A204.1 (cell line): ENCODE results near the gene S100A11.
"Not testable (repeated sequence)": the region's sequence is repeated elsewhere in the genome, so short reads cannot be mapped to it uniquely, and the experiment has no call there.

Experiments used
- FAIRE-seq: peaks from 2 replicates; lab custom pipeline; 2012; peaks lifted over from hg19 to GRCh38; lab: Jason Lieb, UNC

Gene S100A11

GRCh38 chr1:152036267-152037216 lies at the start of gene S100A11:
TSS of gene S100A11 (minus strand) at chr1:152037004. CDS start at chr1:152036915, 89 bp downstream.
- FAIRE-seq, result no peak

- no peak for FAIRE-seq
These were observed 48.0 kb upstream of the S100A11 start for GRCh38 chr1:152084853-152085252.

- FAIRE-seq, result not testable (repeated sequence)
These were observed 44.2 kb upstream of the S100A11 start for GRCh38 chr1:152081026-152081425.

- FAIRE-seq, result not testable (repeated sequence)
These were observed 43.7 kb upstream of the S100A11 start for GRCh38 chr1:152080494-152080893.

GRCh38 chr1:152078831-152079441 lies 42.1 kb upstream of the S100A11 start:
- no peak for FAIRE-seq

GRCh38 chr1:152072311-152072710 lies 35.5 kb upstream of the S100A11 start:
- no peak for FAIRE-seq

GRCh38 chr1:152071123-152071522 lies 34.3 kb upstream of the S100A11 start:
- no peak for FAIRE-seq

- FAIRE-seq, result no peak
These were observed 31.1 kb upstream of the S100A11 start for GRCh38 chr1:152067929-152068328.

- FAIRE-seq, result no peak
These were observed 30.3 kb upstream of the S100A11 start for GRCh38 chr1:152067150-152067549.

GRCh38 chr1:152061952-152062351 lies 25.1 kb upstream of the S100A11 start:
- FAIRE-seq, result no peak

GRCh38 chr1:152053375-152053774 lies 16.6 kb upstream of the S100A11 start:
- FAIRE-seq, result no peak

- FAIRE-seq, result peak; percentile 91
These were observed 15.8 kb upstream of the S100A11 start for GRCh38 chr1:152052606-152053005.

- no peak for FAIRE-seq
These were observed 14.3 kb upstream of the S100A11 start for GRCh38 chr1:152050886-152051675.

GRCh38 chr1:152049291-152050083 lies 12.7 kb upstream of the S100A11 start:
- FAIRE-seq, result no peak

GRCh38 chr1:152048416-152049009 lies 11.7 kb upstream of the S100A11 start:
- no peak for FAIRE-seq

- FAIRE-seq, result peak; percentile 99
These were observed 11.1 kb upstream of the S100A11 start for GRCh38 chr1:152047730-152048415.

- no peak for FAIRE-seq
These were observed 10.6 kb upstream of the S100A11 start for GRCh38 chr1:152047413-152047729.

GRCh38 chr1:152044386-152044785 lies 7.6 kb upstream of the S100A11 start:
- no peak for FAIRE-seq

- FAIRE-seq, result no peak
These were observed 7.1 kb upstream of the S100A11 start for GRCh38 chr1:152043870-152044269.

- no peak for FAIRE-seq
These were observed 5.2 kb upstream of the S100A11 start for GRCh38 chr1:152042030-152042429.

- no peak for FAIRE-seq
These were observed 3.1 kb upstream of the S100A11 start for GRCh38 chr1:152039886-152040285.
